OCI-LY3 (cell line): ENCODE measurements around the gene ANXA4.

Experiments
- H2AFZ ChIP-seq: fragments of 200-600, 300-600 bp; shearing (Covaris generic); 2 replicates; pipeline ENCODE4 v1.6.0; 2014; ENCODE audit warnings: antibody characterized with exemption, low read depth, low read length
- H3K27ac ChIP-seq: fragments of 200-600, 300-600 bp; sonication (generic); 2 replicates; pipeline ENCODE4 v1.5.1; 2014; ENCODE audit warnings: mild to moderate bottlenecking, low read length, moderate library complexity, mixed read lengths
- H3K27me3 ChIP-seq: fragments of 200-600, 300-600 bp; sonication (generic); 2 replicates; pipeline ENCODE4 v1.6.1; 2014; ENCODE audit warnings: low read depth, low read length, mixed read lengths
- H3K36me3 ChIP-seq: fragments of 200-600, 300-600 bp; sonication (generic); replicated peaks from 2 replicates; pipeline ENCODE3; 2014; ENCODE audit warnings: low read depth, low read length, mixed read lengths
- H3K4me1 ChIP-seq: fragments of 300-600, 200-600 bp; sonication (generic); 2 replicates; pipeline ENCODE4 v1.6.1; 2014; ENCODE audit warnings: low read length, mixed read lengths
- H3K4me2 ChIP-seq: fragments of 200-600, 300-600 bp; sonication (generic); 2 replicates; pipeline ENCODE4 v1.6.1; 2014; ENCODE audit warnings: low read length, mixed read lengths
- H3K4me3 ChIP-seq: fragments of 300-600, 200-600 bp; sonication (generic); 2 replicates; pipeline ENCODE4 v1.5.1; 2014; ENCODE audit warnings: antibody characterized with exemption, mild to moderate bottlenecking, low read length, moderate library complexity
- H3K79me2 ChIP-seq: fragments of 300-600, 200-600 bp; shearing (Covaris generic); 2 replicates; pipeline ENCODE4 v1.6.1; 2014; ENCODE audit warnings: mild to moderate bottlenecking, low read length, mixed read lengths
- H3K9ac ChIP-seq: fragments of 300-600, 200-600 bp; shearing (Covaris generic); 2 replicates; pipeline ENCODE4 v1.6.0; 2014; ENCODE audit warnings: mild to moderate bottlenecking, low read length, moderate library complexity
- H3K9me3 ChIP-seq: fragments of 200-600, 300-600 bp; shearing (Covaris generic); 2 replicates; pipeline ENCODE4 v1.6.1; 2014; ENCODE audit warnings: low read length, mixed read lengths; ENCODE audit not compliant: insufficient read depth
- H4K20me1 ChIP-seq: fragments of 200-600, 300-600 bp; sonication (generic); 2 replicates; pipeline ENCODE4 v1.6.1; 2016; ENCODE audit warnings: low read length, mixed read lengths; ENCODE audit not compliant: insufficient read depth
- EZH2phosphoT487 ChIP-seq: fragments of 200-600 bp; shearing (Covaris generic); IDR thresholded peaks from 2 replicates; pipeline ENCODE4 v1.6.1; 2018; ENCODE audit warnings: antibody characterized with exemption, mixed run types, low read depth
- TF ChIP-seq, protein P1 (sequence below): fragments of 200-600, 300-600 bp; sonication (generic); IDR thresholded peaks from 2 replicates; pipeline ENCODE4 v1.5.1; 2014; ENCODE audit warnings: antibody characterized with exemption, low read length, low read depth

The ANXA4 gene

DNA sequence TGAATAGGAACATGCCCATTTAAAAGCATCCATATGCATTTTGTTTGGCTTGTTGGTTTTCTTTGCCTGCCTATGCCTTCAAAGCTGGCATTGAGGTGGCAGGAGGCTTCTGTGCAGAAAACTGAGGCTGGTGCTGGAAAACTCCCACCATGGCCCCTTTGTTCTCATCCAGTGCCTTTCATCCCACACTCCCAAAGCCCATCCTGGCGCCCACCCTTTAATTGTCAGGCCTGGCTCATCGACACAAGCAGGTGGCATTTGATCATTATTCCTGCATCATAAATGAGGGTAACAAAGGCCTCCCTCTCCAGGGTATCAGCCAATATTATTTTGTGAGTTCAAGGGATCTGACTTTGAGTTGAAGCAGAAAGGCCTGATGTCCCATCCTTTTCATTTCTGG is 24.7 kb upstream of the ANXA4 start:
- no peak overlapping the region for H3K27ac ChIP-seq
- H3K27me3 ChIP-seq = peaks cover 28% of the 10 kb centered on the region

DNA sequence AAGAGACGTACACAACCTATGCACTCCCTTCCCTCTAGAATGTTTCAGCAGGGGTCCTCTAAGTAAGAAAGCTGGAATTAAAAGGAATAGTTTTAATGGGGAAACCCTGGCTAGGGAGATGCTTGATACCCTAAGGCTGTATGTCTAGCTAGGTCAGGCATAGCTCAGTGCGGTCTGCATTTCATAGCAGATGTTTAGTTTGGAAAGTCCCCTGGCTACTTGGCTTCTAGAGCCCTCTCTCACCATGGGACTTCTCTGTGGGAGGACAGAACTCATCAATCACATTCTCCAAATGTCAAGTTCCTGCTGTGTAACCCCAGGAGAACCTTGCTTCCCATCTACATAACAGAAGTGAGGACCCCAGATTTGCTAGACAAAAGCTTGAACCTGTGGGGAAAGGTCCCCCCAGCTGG is 24.1 kb upstream of the ANXA4 start:
- Histone ChIP-seq H3K4me1 (peaks cover 19% of the 10 kb centered on the region), H3K27me3 (peaks cover 28% of the 10 kb centered on the region), H2AFZ (no peak overlapping the region), H3K27ac (no peak overlapping the region), H3K9ac (no peak overlapping the region), H3K9me3 (no peaks in the 10 kb centered on the region), H3K36me3 (no peaks in the 10 kb centered on the region), H3K4me3 (no peak overlapping the region), H3K4me2 (no peak overlapping the region), H3K79me2 (no peaks in the 10 kb centered on the region), H4K20me1 (no peaks in the 10 kb centered on the region)
- TF ChIP-seq EZH2phosphoT487 = no peak
- TF ChIP-seq, protein P1, sequence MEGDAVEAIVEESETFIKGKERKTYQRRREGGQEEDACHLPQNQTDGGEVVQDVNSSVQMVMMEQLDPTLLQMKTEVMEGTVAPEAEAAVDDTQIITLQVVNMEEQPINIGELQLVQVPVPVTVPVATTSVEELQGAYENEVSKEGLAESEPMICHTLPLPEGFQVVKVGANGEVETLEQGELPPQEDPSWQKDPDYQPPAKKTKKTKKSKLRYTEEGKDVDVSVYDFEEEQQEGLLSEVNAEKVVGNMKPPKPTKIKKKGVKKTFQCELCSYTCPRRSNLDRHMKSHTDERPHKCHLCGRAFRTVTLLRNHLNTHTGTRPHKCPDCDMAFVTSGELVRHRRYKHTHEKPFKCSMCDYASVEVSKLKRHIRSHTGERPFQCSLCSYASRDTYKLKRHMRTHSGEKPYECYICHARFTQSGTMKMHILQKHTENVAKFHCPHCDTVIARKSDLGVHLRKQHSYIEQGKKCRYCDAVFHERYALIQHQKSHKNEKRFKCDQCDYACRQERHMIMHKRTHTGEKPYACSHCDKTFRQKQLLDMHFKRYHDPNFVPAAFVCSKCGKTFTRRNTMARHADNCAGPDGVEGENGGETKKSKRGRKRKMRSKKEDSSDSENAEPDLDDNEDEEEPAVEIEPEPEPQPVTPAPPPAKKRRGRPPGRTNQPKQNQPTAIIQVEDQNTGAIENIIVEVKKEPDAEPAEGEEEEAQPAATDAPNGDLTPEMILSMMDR = no peak

More for the DNA sequence above, 24.7 kb upstream of the ANXA4 start:
- Histone ChIP-seq H3K79me2 (no peaks in the 10 kb centered on the region), H3K9me3 (no peaks in the 10 kb centered on the region), H3K4me3 (no peak overlapping the region), H3K4me2 (no peak overlapping the region), H4K20me1 (no peaks in the 10 kb centered on the region), H3K36me3 (no peaks in the 10 kb centered on the region), H2AFZ (no peak overlapping the region), H3K4me1 (peaks cover 19% of the 10 kb centered on the region), H3K9ac (no peak overlapping the region)
- TF ChIP-seq EZH2phosphoT487 = no peak
- TF ChIP-seq, protein P1 = no peak

DNA sequence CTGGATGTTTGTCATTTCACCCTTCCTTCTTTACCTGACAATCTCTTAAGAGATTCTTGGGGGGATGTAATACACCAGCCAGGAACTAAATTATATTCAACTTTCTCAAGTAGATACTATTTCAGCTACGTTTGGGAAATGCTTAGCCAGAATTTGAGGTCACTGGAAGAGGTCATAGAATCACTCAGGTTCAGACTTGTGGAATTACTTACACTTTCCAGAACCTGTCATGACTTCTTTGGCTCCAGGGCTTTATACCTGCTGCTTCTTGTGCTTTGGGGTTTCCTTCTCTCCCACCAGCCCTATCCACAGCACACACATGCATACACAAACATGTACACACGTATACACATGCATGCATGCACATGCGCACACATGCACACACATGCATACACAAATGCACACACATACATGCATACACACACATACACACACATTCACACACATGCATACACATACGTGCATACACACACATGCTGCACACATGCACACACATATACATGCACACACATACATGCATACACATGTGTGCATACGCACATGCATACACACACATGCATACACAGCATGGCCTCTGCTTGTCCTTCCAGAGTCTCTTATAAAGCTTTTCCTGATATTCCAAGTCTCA is 23.5 kb upstream of the ANXA4 start:
- no peaks in the 10 kb centered on the region for H3K79me2 ChIP-seq
- no peak overlapping the region for H3K9ac ChIP-seq
- H3K27me3 ChIP-seq = peaks cover 26% of the 10 kb centered on the region
- peaks cover 19% of the 10 kb centered on the region for H3K4me1 ChIP-seq
- H3K9me3 ChIP-seq = no peaks in the 10 kb centered on the region
- H4K20me1 ChIP-seq = no peaks in the 10 kb centered on the region
- H3K4me2 ChIP-seq = no peak overlapping the region
- no peak overlapping the region for H3K4me3 ChIP-seq
- TF ChIP-seq, protein P1 = no peak
- TF ChIP-seq EZH2phosphoT487 = no peak
- H3K27ac ChIP-seq = no peak overlapping the region
- H3K36me3 ChIP-seq = no peaks in the 10 kb centered on the region
- no peak overlapping the region for H2AFZ ChIP-seq

DNA sequence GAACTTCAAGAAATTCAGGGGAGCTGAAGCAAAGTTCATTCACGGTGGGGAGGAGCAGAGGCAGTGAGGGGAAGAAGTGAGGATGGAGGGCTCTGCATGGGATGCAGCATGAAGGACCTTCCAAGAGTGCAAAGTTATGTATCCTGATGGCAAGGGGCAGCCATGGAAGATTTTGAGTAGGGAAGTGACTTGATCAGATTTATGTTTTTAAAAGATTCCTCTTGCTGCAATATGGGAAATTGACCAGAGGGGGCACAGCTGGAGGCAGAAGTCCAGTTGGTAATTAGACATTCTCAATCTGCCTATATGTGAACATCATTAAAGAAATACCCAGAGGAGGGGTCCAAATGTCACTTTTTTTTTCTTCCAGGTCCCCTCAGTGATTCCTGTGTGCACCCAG is 21.5 kb upstream of the ANXA4 start:
- no peak overlapping the region for H2AFZ ChIP-seq
- peaks cover 26% of the 10 kb centered on the region for H3K27me3 ChIP-seq
- no peaks in the 10 kb centered on the region for H4K20me1 ChIP-seq
- peaks cover 16% of the 10 kb centered on the region for H3K4me1 ChIP-seq
- H3K36me3 ChIP-seq = no peaks in the 10 kb centered on the region
- H3K4me2 ChIP-seq = no peak overlapping the region
- TF ChIP-seq EZH2phosphoT487 = no peak
- TF ChIP-seq, protein P1 = peak; percentile 36
- H3K27ac ChIP-seq = no peak overlapping the region
- no peaks in the 10 kb centered on the region for H3K9me3 ChIP-seq
- H3K4me3 ChIP-seq = no peak overlapping the region
- no peaks in the 10 kb centered on the region for H3K79me2 ChIP-seq
- H3K9ac ChIP-seq = no peak overlapping the region
